Gastroesophageal sphincter (tissue), 3 donors: ENCODE results near the gene OR2J3.

Experiments
- CTCF ChIP-seq, 4 experiments: fragments of 200-600 bp in 2 of 4; fragments of 450-650 bp in 2 of 4; sonication (generic) in 1 of 4; IDR thresholded peaks; one replicate each; pipeline ENCODE4 v1.5.1; 2017 to 2019; ENCODE audit warnings: antibody characterized with exemption in 4 of 4, mild to moderate bottlenecking in 2 of 4, moderate library complexity in 2 of 4
- POLR2A ChIP-seq, 2 donors: fragments of 450-650 bp; IDR thresholded peaks; one replicate each; pipeline ENCODE4 v1.6.1; 2017; ENCODE audit warnings: antibody characterized with exemption in 2 of 2, mild to moderate bottlenecking in 2 of 2, moderate library complexity in 1 of 2

GRCh38 chr6:29142309-29142708 lies 34.5 kb downstream of the OR2J3 start:
- no peak for TF ChIP-seq CTCF (IDR thresholded peaks at IDR 0.05)
- TF ChIP-seq POLR2A (IDR thresholded peaks at IDR 0.05) = no peak
